ENCODE measurements around the gene ADAMTS4.
A peak's percentile ranks its signal among the peaks of the same experiment; 100 is the strongest.

Gene ADAMTS4

DNA sequence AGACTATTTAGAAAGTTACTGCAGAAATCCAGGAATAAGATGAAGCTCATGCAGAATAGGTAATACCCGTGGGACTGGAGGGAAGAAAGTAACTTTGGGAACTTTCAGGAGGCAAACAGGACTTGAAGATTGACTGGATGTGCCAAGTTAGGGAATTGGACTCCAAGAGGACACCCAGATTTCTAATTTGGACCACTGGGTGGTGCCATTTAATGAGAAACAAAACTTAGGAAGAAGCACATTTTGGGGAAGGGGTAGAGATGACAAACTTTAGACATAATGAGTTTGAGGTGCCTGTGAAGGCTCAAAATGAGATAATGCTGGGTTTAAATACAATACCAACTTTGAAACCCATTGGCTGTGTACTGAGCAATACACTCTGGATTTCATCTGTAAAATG lies 18.2 kb downstream of the ADAMTS4 start:
- 38 to 85% methylated on average over 1 of the region's 1 CpG for WGBS, 2 experiments (ENCODE audit: insufficient coverage in 2 of 2)
- no peak overlapping the region for H3K27ac ChIP-seq (ENCODE audit: low read depth, low read length, severe bottlenecking)
- H3K36me3 ChIP-seq (ENCODE audit: control insufficient read depth, insufficient read depth, low read length), result peaks cover 3% of the 10 kb centered on the region
- no peak overlapping the region for H3K4me3 ChIP-seq (ENCODE audit: extremely low read depth, insufficient read depth, low read length, poor library complexity, severe bottlenecking)
- H3K9me3 ChIP-seq (ENCODE audit: control insufficient read depth, low read length), result no peaks in the 10 kb centered on the region
- H3K4me1 ChIP-seq (ENCODE audit: control insufficient read depth, insufficient read depth, low read length, poor library complexity, severe bottlenecking), result peaks cover 6% of the 10 kb centered on the region

- 91 to 100% methylated on average over 2 to 3 of the region's 3 CpGs for WGBS, 2 experiments (ENCODE audit: insufficient coverage in 2 of 2)
- Histone ChIP-seq H3K4me1 (ENCODE audit: control insufficient read depth, insufficient read depth, low read length, poor library complexity, severe bottlenecking) (peaks cover 6% of the 10 kb centered on the region), H3K36me3 (ENCODE audit: control insufficient read depth, insufficient read depth, low read length) (peaks cover 11% of the 10 kb centered on the region), H3K4me3 (ENCODE audit: extremely low read depth, insufficient read depth, low read length, poor library complexity, severe bottlenecking) (no peak overlapping the region), H3K27ac (ENCODE audit: low read depth, low read length, severe bottlenecking) (no peak overlapping the region), H3K9me3 (ENCODE audit: control insufficient read depth, low read length) (no peaks in the 10 kb centered on the region)
Measured at GRCh38 chr1:161179698-161180097, 19.2 kb downstream of the ADAMTS4 start.

DNA sequence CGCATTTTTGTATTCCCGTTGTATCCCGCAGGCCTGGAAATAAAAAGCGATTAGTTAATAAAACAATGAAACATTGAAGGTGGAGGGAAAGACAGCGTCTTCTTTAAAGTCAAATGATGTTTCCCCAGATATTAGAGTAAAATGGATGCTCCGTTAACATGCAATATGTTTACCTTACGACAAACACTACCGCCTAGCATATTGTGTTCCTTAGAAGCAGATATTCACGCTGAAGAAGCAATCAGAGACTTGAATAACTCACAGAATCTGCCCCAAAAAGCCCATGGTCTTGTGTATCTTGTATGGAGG lies 21.0 kb downstream of the ADAMTS4 start:
- peak overlapping the region; percentile 61 for H3K4me3 ChIP-seq (ENCODE audit: extremely low read depth, insufficient read depth, low read length, poor library complexity, severe bottlenecking)
- H3K27ac ChIP-seq (ENCODE audit: low read depth, low read length, severe bottlenecking), result no peak overlapping the region
- peaks cover 6% of the 10 kb centered on the region for H3K4me1 ChIP-seq (ENCODE audit: control insufficient read depth, insufficient read depth, low read length, poor library complexity, severe bottlenecking)
- 64 to 68% methylated on average over 5 to 9 of the region's 9 CpGs for WGBS, 2 experiments (ENCODE audit: insufficient coverage in 2 of 2)
- peaks cover 28% of the 10 kb centered on the region for H3K36me3 ChIP-seq (ENCODE audit: control insufficient read depth, insufficient read depth, low read length)
- H3K9me3 ChIP-seq (ENCODE audit: control insufficient read depth, low read length), result no peaks in the 10 kb centered on the region

DNA sequence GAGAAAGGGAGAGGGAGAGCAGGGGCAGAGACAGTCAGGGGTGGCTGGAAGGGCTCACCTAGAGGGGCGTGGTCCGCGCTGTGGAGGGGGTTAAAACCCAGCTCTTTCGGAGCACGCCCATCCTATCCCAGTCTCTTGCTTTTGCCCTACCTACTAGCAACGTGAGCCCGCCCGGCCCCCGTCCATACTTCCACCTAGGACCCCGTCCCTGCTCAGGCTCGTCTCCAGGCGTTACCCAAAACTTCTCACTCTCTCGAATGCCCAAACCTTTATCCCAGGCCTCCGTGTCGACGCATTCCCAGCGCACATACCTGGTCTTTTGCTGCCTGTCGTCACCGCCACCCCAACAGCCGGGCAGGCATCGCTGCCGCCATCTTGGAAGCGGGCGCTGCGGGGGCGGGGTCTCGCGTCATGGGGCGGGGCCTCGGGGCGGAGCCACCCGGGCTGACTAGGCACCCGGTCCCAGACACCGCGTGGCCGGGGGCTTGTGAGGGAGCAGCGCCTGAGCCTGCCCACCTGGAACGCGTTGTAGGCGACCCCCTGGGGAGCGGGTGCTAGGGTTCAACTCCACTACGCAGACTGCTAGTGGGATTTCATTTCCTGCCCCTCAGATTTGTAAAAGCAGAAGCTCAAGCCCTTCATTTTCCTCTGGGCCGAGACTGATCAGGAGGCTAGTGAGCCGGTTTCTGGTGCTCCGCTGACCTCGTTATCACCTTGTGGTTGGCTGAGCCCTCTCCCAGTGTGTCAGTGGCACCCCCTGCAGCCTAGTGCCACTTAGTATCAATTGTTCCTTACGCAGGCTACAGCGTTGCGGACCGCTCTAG lies 21.5 kb downstream of the ADAMTS4 start, which contains the start of gene B4GALT3:
TSS of gene B4GALT3 (minus strand) at position 396 of the 824 bp plus-strand sequence. CDS start 1,447 bp downstream, outside the sequence.
- Histone ChIP-seq H3K36me3 (ENCODE audit: control insufficient read depth, insufficient read depth, low read length) (peaks cover 34% of the 10 kb centered on the region), H3K9me3 (ENCODE audit: control insufficient read depth, low read length) (no peaks in the 10 kb centered on the region), H3K4me1 (ENCODE audit: control insufficient read depth, insufficient read depth, low read length, poor library complexity, severe bottlenecking) (peaks cover 6% of the 10 kb centered on the region), H3K4me3 (ENCODE audit: extremely low read depth, insufficient read depth, low read length, poor library complexity, severe bottlenecking) (peak within 1 kb of the TSS; percentile 61), H3K27ac (ENCODE audit: low read depth, low read length, severe bottlenecking) (peak within 1 kb of the TSS; percentile 67)
- WGBS, 2 experiments (ENCODE audit: insufficient coverage in 2 of 2), result 4% methylated on average over 37 to 43 of the region's 50 CpGs

DNA sequence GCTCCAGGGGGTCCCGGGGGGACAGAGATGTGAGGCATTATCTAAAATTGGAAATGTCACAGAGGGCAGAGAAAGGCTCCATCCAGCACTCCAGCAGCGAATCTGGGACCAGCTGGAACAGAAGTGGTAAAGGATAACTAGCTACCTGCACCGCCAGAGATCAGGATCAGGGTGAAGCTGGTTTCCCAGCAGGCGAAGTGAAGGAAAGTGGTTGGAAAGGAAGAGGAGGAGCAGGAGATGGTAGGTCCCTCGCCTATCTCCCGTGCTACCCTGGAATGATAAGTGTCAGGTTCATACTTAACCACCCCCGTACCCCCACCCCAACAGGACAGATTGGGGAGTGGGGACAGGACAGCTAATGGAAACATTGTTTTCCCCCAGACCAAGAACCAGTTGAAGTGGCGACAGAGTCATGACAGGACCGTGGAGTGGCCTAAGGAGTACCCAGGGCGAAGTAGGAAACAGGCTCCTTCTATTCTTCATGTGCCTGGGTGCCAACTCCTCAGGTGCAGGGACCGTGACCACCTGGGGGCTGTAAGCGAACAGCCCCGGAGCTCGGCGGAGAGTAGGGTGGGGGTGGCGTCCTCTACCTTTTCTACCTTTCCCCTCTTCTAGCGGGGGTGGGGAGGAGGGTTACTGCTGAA lies 22.3 kb downstream of the ADAMTS4 start:
- H3K36me3 ChIP-seq (ENCODE audit: control insufficient read depth, insufficient read depth, low read length), result peaks cover 41% of the 10 kb centered on the region
- peak overlapping the region; percentile 67 for H3K27ac ChIP-seq (ENCODE audit: low read depth, low read length, severe bottlenecking)
- peak overlapping the region; percentile 61 for H3K4me3 ChIP-seq (ENCODE audit: extremely low read depth, insufficient read depth, low read length, poor library complexity, severe bottlenecking)
- 37 to 48% methylated on average over 4 of the region's 17 CpGs for WGBS, 2 experiments (ENCODE audit: insufficient coverage in 2 of 2)
- H3K4me1 ChIP-seq (ENCODE audit: control insufficient read depth, insufficient read depth, low read length, poor library complexity, severe bottlenecking), result peaks cover 6% of the 10 kb centered on the region
- no peaks in the 10 kb centered on the region for H3K9me3 ChIP-seq (ENCODE audit: control insufficient read depth, low read length)

- 89 to 91% methylated on average over 7 of the region's 10 CpGs for WGBS, 2 experiments (ENCODE audit: insufficient coverage in 2 of 2)
Measured at GRCh38 chr1:161175771-161176453, 22.9 kb downstream of the ADAMTS4 start.

DNA sequence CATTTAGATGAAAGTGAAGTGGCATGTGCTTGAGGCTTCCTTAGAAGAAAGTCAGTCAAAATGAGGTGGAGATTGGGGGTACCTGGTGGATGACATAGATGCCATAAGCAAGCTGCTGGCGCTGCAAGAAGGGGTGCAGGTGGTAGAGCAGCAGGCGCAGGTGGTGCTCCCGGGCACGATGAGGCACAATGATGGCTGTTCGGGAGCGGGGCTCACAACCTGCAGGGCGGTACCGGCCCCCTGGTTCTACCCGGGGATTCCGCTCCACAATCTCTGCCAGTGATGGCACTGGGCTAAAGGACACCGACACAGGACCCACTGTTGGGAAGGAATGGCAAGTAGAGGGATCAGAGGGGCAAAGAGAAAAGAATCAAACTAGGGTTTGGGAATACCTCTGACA lies 23.9 kb downstream of the ADAMTS4 start:
- H3K4me3 ChIP-seq (ENCODE audit: extremely low read depth, insufficient read depth, low read length, poor library complexity, severe bottlenecking), result no peak overlapping the region
- H3K4me1 ChIP-seq (ENCODE audit: control insufficient read depth, insufficient read depth, low read length, poor library complexity, severe bottlenecking), result peaks cover 6% of the 10 kb centered on the region
- 96 to 100% methylated on average over 10 to 11 of the region's 11 CpGs for WGBS, 2 experiments (ENCODE audit: insufficient coverage in 2 of 2)
- peaks cover 55% of the 10 kb centered on the region for H3K36me3 ChIP-seq (ENCODE audit: control insufficient read depth, insufficient read depth, low read length)
- no peaks in the 10 kb centered on the region for H3K9me3 ChIP-seq (ENCODE audit: control insufficient read depth, low read length)
- H3K27ac ChIP-seq (ENCODE audit: low read depth, low read length, severe bottlenecking), result no peak overlapping the region

More at GRCh38 chr1:161175771-161176453, 22.9 kb downstream of the ADAMTS4 start:
- peak overlapping the region; percentile 61 for H3K4me3 ChIP-seq (ENCODE audit: extremely low read depth, insufficient read depth, low read length, poor library complexity, severe bottlenecking)
- peaks cover 6% of the 10 kb centered on the region for H3K4me1 ChIP-seq (ENCODE audit: control insufficient read depth, insufficient read depth, low read length, poor library complexity, severe bottlenecking)
- no peaks in the 10 kb centered on the region for H3K9me3 ChIP-seq (ENCODE audit: control insufficient read depth, low read length)
- H3K36me3 ChIP-seq (ENCODE audit: control insufficient read depth, insufficient read depth, low read length), result peaks cover 48% of the 10 kb centered on the region
- H3K27ac ChIP-seq (ENCODE audit: low read depth, low read length, severe bottlenecking), result no peak overlapping the region

- WGBS, 2 experiments (ENCODE audit: insufficient coverage in 2 of 2), result 94 to 96% methylated on average over 6 to 11 of the region's 11 CpGs
- H3K36me3 ChIP-seq (ENCODE audit: control insufficient read depth, insufficient read depth, low read length), result peaks cover 66% of the 10 kb centered on the region
- no peak overlapping the region for H3K4me3 ChIP-seq (ENCODE audit: extremely low read depth, insufficient read depth, low read length, poor library complexity, severe bottlenecking)
- H3K27ac ChIP-seq (ENCODE audit: low read depth, low read length, severe bottlenecking), result no peak overlapping the region
- peaks cover 6% of the 10 kb centered on the region for H3K4me1 ChIP-seq (ENCODE audit: control insufficient read depth, insufficient read depth, low read length, poor library complexity, severe bottlenecking)
- H3K9me3 ChIP-seq (ENCODE audit: control insufficient read depth, low read length), result no peaks in the 10 kb centered on the region
Measured at GRCh38 chr1:161173711-161174110, 25.1 kb downstream of the ADAMTS4 start.

DNA sequence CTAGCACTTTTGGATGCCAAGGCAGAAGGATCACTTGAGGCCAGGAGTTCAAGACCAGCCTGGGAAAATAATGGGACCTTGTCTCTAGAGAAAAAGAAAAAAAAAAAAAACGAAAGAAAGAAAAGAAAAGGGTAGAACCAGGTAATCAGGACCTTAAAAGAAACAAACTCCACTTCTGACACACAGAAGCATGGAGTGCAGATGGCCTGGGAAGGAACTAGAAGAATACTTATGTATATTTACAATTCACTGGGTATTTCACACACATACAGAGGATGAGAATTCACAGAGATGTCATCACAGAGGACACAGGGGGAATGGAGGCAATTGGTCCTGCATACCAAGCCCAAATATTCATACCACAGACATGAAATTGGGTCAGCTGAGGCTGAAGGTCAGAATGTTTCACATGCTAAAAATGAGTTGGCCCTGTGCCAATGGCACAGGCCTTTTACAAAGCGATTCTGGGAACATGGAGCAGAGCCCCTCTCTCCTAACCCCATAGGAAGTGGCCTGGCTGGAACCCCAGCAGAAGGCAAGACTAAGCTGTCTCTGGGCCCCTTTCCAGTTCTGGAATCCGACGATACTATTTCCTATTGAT lies 26.0 kb downstream of the ADAMTS4 start:
- no peaks in the 10 kb centered on the region for H3K9me3 ChIP-seq (ENCODE audit: control insufficient read depth, low read length)
- no peak overlapping the region for H3K27ac ChIP-seq (ENCODE audit: low read depth, low read length, severe bottlenecking)
- H3K4me3 ChIP-seq (ENCODE audit: extremely low read depth, insufficient read depth, low read length, poor library complexity, severe bottlenecking), result no peak overlapping the region
- H3K4me1 ChIP-seq (ENCODE audit: control insufficient read depth, insufficient read depth, low read length, poor library complexity, severe bottlenecking), result peaks cover 6% of the 10 kb centered on the region
- 93 to 100% methylated on average over 1 to 3 of the region's 4 CpGs for WGBS, 2 experiments (ENCODE audit: insufficient coverage in 2 of 2)
- peaks cover 69% of the 10 kb centered on the region for H3K36me3 ChIP-seq (ENCODE audit: control insufficient read depth, insufficient read depth, low read length)

DNA sequence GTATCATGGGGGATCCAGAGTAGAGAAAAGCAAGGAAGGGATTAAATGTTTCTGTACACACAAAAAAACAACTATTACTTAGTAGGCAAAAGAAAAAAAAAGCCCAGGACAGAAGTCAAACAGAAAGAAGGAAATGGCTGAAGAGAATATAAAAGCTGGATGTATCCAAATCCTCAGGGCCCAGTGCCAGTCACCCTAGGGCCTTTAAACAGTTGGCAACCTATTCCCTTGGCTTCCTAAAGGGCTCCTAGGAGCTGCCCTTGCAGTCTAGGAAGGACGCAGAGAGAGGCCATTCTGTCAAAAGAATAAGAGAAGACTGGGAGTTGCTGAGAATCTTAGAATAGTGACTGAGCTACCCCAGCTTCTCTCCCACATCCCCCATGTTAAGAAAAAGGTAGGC lies 26.5 kb downstream of the ADAMTS4 start:
- no peaks in the 10 kb centered on the region for H3K9me3 ChIP-seq (ENCODE audit: control insufficient read depth, low read length)
- peaks cover 70% of the 10 kb centered on the region for H3K36me3 ChIP-seq (ENCODE audit: control insufficient read depth, insufficient read depth, low read length)
- H3K4me3 ChIP-seq (ENCODE audit: extremely low read depth, insufficient read depth, low read length, poor library complexity, severe bottlenecking), result no peak overlapping the region
- no CpG with 5 or more reads among the region's 1 CpG for WGBS, 2 experiments (ENCODE audit: insufficient coverage in 2 of 2)
- H3K27ac ChIP-seq (ENCODE audit: low read depth, low read length, severe bottlenecking), result no peak overlapping the region
- H3K4me1 ChIP-seq (ENCODE audit: control insufficient read depth, insufficient read depth, low read length, poor library complexity, severe bottlenecking), result peaks cover 6% of the 10 kb centered on the region
